HL-60 (cell line): ENCODE data around the gene WDR11.

Experiments
- DNase-seq, 2 experiments: peaks; one replicate each; pipeline ENCODE4 v3.0.0-alpha.2; 2010 to 2020; ENCODE audit warnings: low read depth in 1 of 2, low spot score in 1 of 2
- H3K27ac ChIP-seq: fragments of 250-450 bp; sonication (Bioruptor Pico); replicated peaks from 2 replicates; pipeline ENCODE4 v1.5.1; 2020; ENCODE audit warnings: mild to moderate bottlenecking, moderate library complexity
- H3K27me3 ChIP-seq: fragments of 250-450 bp; sonication (Bioruptor Pico); 2 replicates; pipeline ENCODE4 v1.5.1; 2021; ENCODE audit warnings: mild to moderate bottlenecking, moderate library complexity; ENCODE audit not compliant: insufficient read depth, poor library complexity, severe bottlenecking
- H3K4me3 ChIP-seq: replicated peaks from 2 replicates; pipeline ENCODE4 v1.5.1; 2011; ENCODE audit warnings: mild to moderate bottlenecking, control low read depth, low read length; ENCODE audit not compliant: insufficient read depth
- CTCF ChIP-seq: IDR thresholded peaks from one replicate; pipeline ENCODE4 v1.5.1; 2011; ENCODE audit warnings: low read length, control low read depth, inconsistent platforms; ENCODE audit not compliant: insufficient read depth
- GABPA ChIP-seq: IDR thresholded peaks from 2 replicates; pipeline ENCODE4 v1.6.1; 2012; ENCODE audit warnings: low read depth
- POLR2AphosphoS5 ChIP-seq: IDR thresholded peaks from 2 replicates; pipeline ENCODE4 v1.6.1; 2012; ENCODE audit warnings: low read depth
- REST ChIP-seq: IDR thresholded peaks from 2 replicates; pipeline ENCODE4 v1.6.1; 2012; ENCODE audit warnings: low read depth; ENCODE audit not compliant: insufficient replicate concordance
- SPI1 ChIP-seq: IDR thresholded peaks from 2 replicates; pipeline ENCODE4 v1.6.1; 2012; ENCODE audit warnings: low read depth, mild to moderate bottlenecking, borderline replicate concordance

Gene WDR11

GRCh38 chr10:120926611-120927010, 75.4 kb downstream of the WDR11 start:
- no peak overlapping the region for H3K4me3 ChIP-seq
- no peaks in the 10 kb centered on the region for H3K27me3 ChIP-seq
- no peak overlapping the region for H3K27ac ChIP-seq
- DNase-seq = no peak
- no peak for TF ChIP-seq CTCF
- no peak for TF ChIP-seq SPI1
- TF ChIP-seq REST = no peak

GRCh38 chr10:120927352-120927751, 76.2 kb downstream of the WDR11 start:
- H3K4me3 ChIP-seq = no peak overlapping the region

GRCh38 chr10:120929166-120929565, 78.0 kb downstream of the WDR11 start:
- Histone ChIP-seq H3K27me3 (no peaks in the 10 kb centered on the region), H3K4me3 (no peak overlapping the region), H3K27ac (no peak overlapping the region)
- DNase-seq = no peak
- TF ChIP-seq REST (no peak), SPI1 (no peak), CTCF (no peak), GABPA (no peak), POLR2AphosphoS5 (no peak)

More at GRCh38 chr10:120927352-120927751, 76.2 kb downstream of the WDR11 start:
- H3K27me3 ChIP-seq = no peaks in the 10 kb centered on the region
- DNase-seq = no peak
- TF ChIP-seq POLR2AphosphoS5 = no peak
- TF ChIP-seq SPI1 = no peak
- TF ChIP-seq GABPA = no peak
- no peak for TF ChIP-seq REST
- TF ChIP-seq CTCF = no peak
- no peak overlapping the region for H3K27ac ChIP-seq
